Lower lobe of right lung (tissue), 2 donors: ENCODE results near the gene CNIH3. TPM values are rescaled to one million over a fixed set of nuclear protein-coding genes. Genes with fewer than 3 reads are reported as not detected.

Source experiments
- ATAC-seq, 2 donors: fragments of 200-7000 bp; cut with Tn5 transposase; one replicate each; pipeline ENCODE4 v1.9.1; 2020 to 2022; ENCODE audit warnings: mild to moderate bottlenecking in 2 of 2, moderate library complexity in 2 of 2
- DNase-seq: peaks from one replicate; pipeline ENCODE4 v3.0.0-alpha.2; 2020
- H3K27ac ChIP-seq: fragments of 200-600 bp; one replicate; pipeline ENCODE4 v1.8.0; 2022
- H3K27me3 ChIP-seq: fragments of 200-600 bp; one replicate; pipeline ENCODE4 v1.8.0; 2022; ENCODE audit warnings: low read depth
- H3K36me3 ChIP-seq: fragments of 200-600 bp; one replicate; pipeline ENCODE4 v1.8.0; 2022; ENCODE audit warnings: mild to moderate bottlenecking
- H3K4me1 ChIP-seq: fragments of 200-600 bp; one replicate; pipeline ENCODE4 v1.8.0; 2022
- H3K4me3 ChIP-seq: fragments of 200-600 bp; one replicate; pipeline ENCODE4 v1.8.0; 2022; ENCODE audit warnings: mild to moderate bottlenecking
- H3K9me3 ChIP-seq: fragments of 200-600 bp; one replicate; pipeline ENCODE4 v1.8.0; 2022
- CTCF ChIP-seq: fragments of 200-600 bp; IDR thresholded peaks from one replicate; pipeline ENCODE4 v1.8.0; 2022; ENCODE audit warnings: antibody characterized with exemption, mild to moderate bottlenecking
- intact Hi-C: fragments of 100-400 bp; cut with DNase I; formaldehyde crosslinking; loops from one replicate; pipeline ENCODE4 v1.11.0; 2022
- total RNA-seq: library from RNA; stranded (reverse); fragmentation: NEBNext Ultra II Directional; extraction: Animal tissue kit (Norgen Biotek cat#: 25700); gene quantifications from one replicate; pipeline ENCODE4 v1.2.1, GENCODE V29; 2021
- donor health status: DM: no; HTN: yes; CAD: no; lungs with severe emphysema.

CNIH3 gene
- total RNA-seq, 1 donor from 2014 or later = 2.1 TPM

- ATAC-seq (no peak), DNase-seq (no peak)
- no peaks in the 10 kb centered on the region for H3K27me3 ChIP-seq
- no peaks in the 10 kb centered on the region for H3K9me3 ChIP-seq
- TF ChIP-seq CTCF = no peak
- H3K27ac ChIP-seq = no peak overlapping the region
- H3K4me3 ChIP-seq = no peak overlapping the region
- intact Hi-C loops = no loop called here
- H3K4me1 ChIP-seq = no peaks in the 10 kb centered on the region
- H3K36me3 ChIP-seq = no peaks in the 10 kb centered on the region
Measured at GRCh38 chr1:224785622-224786021, 169.5 kb downstream of the CNIH3 start.

- H3K9me3 ChIP-seq = no peaks in the 10 kb centered on the region
Measured at GRCh38 chr1:224786533-224787250, 170.6 kb downstream of the CNIH3 start.

DNA sequence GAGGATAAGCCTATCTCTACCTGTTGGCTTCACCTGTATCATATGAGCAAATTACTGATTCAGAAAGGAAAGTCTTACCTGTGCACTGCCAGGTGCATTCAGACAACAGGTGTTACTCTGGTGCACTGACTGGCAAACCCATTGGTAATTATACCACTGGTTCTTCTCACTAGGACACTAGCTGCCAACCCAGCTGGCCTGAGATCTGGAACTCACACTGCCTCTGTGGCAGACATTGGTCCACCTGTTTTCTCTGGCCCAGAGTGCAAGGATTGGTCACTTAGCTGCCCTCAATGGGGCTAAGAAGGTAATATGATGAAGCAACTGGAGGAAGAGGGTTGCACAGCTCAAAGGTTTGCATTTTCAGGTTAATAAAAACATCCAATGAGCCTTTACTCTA, 173.2 kb downstream of the CNIH3 start:
- no peak for TF ChIP-seq CTCF
- ATAC-seq = no peak
- intact Hi-C loops = no loop called here
- H3K27me3 ChIP-seq = no peaks in the 10 kb centered on the region
- no peaks in the 10 kb centered on the region for H3K36me3 ChIP-seq
- no peak overlapping the region for H3K27ac ChIP-seq
- H3K4me3 ChIP-seq = no peak overlapping the region
- H3K4me1 ChIP-seq = no peaks in the 10 kb centered on the region
- no peaks in the 10 kb centered on the region for H3K9me3 ChIP-seq
- DNase-seq = no peak

More at GRCh38 chr1:224786533-224787250, 170.6 kb downstream of the CNIH3 start:
- DNase-seq = no peak
- Histone ChIP-seq H3K4me3 (no peak overlapping the region), H3K27me3 (no peaks in the 10 kb centered on the region), H3K27ac (no peak overlapping the region), H3K4me1 (no peaks in the 10 kb centered on the region), H3K36me3 (no peaks in the 10 kb centered on the region)
- no peak for TF ChIP-seq CTCF
- ATAC-seq = no peak
- intact Hi-C loops = no loop called here

Other genes with a start within 250 kb of the CNIH3 start
- gene WDR26, start 181.5 kb upstream of the CNIH3 start, total RNA-seq = 86.6 TPM